SK-N-DZ (cell line): Measurements from ENCODE around the gene PEX14. TPM values are rescaled to one million over a fixed set of nuclear protein-coding genes. Genes with fewer than 3 reads are reported as not detected.
"Not testable (repeated sequence)": the region's sequence is repeated elsewhere in the genome, so short reads cannot be mapped to it uniquely, and the experiment has no call there.

Source experiments
- DNase-seq: peaks from one replicate; pipeline ENCODE4 v3.0.0-alpha.2; 2015; ENCODE audit warnings: low spot score
- polyA plus RNA-seq, 2 experiments: library from polyadenylated mRNA; depleted of rRNA; stranded (reverse); fragments of >200 nt; gene quantifications; 2 replicates each; pipeline ENCODE4 v1.2.3, GENCODE V29; 2014

The PEX14 gene, protein sequence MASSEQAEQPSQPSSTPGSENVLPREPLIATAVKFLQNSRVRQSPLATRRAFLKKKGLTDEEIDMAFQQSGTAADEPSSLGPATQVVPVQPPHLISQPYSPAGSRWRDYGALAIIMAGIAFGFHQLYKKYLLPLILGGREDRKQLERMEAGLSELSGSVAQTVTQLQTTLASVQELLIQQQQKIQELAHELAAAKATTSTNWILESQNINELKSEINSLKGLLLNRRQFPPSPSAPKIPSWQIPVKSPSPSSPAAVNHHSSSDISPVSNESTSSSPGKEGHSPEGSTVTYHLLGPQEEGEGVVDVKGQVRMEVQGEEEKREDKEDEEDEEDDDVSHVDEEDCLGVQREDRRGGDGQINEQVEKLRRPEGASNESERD
- 11.6 and 18.3 TPM in 2 replicates for polyA plus RNA-seq (2014; cell fraction: cytosol; rRNA removed)
- 11.4 and 18.3 TPM in 2 replicates for polyA plus RNA-seq (2014; cell fraction: nucleus; rRNA removed)

DNA sequence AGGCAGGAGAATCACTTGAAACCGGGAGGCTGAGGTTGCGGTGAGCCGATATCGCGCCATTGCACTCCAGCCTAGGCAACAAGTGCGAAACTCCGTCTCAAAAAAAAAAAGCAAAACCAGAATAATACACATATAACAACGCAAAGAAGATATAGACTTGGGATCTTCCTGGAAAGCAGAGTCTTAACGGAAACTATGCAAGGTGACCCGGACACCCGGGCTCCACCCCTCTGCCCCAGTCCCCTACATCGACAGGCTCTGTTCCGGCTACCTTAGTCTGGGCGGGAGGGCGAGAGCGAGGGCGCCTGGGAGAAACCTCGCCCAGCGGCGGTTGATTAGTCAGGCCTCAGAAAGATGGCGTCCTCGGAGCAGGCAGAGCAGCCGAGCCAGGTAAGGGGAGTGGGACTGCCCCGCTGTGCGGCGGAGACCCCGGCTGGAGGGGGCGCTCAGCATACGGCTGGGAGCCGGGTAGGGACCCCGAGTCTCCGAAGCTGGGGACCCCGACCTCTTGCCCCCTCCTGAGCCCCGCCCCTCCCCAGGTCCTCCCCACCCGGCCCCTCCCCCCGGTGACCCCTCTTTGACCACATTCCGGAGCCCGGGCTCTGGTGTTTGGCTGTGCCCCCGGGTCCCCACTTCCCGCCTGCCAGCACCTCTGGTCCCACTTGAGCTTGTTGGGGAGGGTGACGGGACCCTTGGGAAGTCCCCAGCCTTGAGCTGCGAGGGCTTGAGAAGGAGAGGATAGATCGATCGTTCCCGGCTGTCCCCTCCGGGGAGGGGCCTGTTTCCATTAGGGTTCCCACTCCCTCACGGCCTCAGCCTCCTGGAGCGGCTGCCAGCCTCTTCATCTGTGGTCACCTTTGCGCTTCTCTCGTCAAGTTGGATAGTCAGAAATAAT, at the start of gene PEX14:
Gene PEX14, plus strand, starts transcription at position 338 of the 895 bp plus-strand sequence. Its CDS starts 17 bp downstream, at position 355.
- DNase-seq: peak; percentile 81

DNA sequence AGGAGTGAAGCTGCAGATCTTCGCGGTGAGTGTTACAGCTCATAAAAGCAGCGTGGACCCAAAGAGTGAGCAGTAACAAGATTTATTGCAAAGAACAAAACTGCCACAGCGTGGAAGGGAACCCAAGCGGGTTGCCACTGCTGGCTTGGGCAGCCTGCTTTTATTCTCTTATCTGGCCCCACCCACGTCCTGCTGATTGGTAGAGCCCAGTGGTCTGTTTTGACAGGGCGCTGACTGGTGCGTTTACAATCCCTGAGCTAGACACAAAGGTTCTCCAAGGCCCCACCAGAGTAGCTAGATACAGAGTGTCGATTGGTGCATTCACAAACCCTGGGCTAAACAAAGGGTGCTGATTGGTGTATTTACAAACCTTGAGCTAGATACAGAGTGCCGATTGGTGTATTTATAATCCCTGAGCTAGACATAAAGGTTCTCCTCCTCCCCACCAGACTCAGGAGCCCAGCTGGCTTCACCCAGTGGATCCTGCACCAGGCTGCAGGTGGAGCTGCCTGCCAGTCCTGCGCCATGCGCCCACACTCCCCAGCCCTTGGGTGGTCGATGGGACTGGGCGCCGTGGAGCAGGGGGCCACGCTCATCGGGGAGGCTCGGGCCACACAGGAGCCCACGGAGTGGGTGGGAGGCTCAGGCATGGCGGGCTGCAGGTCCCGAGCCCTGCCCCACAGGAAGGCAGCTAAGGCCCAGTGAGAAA, 48.8 kb upstream of the PEX14 start:
- peak; percentile 29 for DNase-seq

DNA sequence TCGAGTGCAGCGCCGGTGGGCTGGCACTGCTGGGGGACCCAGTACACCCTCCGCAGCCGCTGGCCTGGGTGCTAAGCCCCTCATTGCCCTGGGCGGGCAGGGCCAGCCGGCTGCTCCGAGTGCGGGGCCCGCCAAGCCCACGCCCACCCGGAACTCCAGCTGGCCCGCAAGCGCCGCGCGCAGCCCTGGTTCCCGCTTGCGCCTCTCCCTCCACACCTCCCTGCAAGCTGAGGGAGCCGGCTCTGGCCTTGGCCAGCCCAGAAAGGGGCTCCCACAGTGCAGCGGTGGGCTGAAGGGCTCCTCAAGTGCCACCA, 48.3 kb upstream of the PEX14 start:
- DNase-seq: not testable (repeated sequence)

DNA sequence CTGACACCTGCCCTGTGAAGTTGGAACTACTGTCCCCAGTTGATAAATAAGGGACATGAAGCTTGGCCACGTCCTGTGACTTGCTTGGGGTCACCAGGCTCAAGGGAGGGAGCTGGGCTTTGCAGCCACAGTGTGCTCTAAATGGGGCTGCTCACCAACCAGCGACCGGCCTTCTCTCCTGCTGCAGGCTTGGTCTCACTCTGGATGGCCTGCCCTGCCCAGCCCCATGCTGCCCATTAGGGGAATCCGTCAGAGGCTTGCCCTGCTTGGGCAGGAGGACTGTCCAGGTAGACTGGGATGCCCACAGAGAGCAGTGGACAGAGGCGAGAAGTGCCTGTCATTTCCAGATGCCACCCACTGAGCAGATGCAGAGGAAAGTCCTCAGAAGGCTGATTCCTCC, 45.8 kb upstream of the PEX14 start:
- DNase-seq: no peak

DNA sequence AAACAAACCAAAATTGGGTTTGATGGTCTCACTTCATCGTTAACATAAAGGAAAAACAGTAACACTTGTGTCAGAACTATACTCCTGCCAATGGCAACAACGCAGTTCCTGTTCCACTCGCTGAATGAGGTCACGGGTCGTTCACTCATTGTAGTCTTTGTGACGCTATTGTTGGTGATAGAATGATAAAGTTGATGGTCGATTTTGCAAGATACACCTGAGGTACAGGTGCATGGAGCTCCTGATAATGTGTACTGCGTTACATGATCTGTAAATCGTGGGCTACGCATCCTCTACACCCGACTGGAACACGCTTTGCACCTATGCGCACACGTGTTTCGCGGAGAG, 44.9 kb upstream of the PEX14 start:
- DNase-seq: no peak

DNA sequence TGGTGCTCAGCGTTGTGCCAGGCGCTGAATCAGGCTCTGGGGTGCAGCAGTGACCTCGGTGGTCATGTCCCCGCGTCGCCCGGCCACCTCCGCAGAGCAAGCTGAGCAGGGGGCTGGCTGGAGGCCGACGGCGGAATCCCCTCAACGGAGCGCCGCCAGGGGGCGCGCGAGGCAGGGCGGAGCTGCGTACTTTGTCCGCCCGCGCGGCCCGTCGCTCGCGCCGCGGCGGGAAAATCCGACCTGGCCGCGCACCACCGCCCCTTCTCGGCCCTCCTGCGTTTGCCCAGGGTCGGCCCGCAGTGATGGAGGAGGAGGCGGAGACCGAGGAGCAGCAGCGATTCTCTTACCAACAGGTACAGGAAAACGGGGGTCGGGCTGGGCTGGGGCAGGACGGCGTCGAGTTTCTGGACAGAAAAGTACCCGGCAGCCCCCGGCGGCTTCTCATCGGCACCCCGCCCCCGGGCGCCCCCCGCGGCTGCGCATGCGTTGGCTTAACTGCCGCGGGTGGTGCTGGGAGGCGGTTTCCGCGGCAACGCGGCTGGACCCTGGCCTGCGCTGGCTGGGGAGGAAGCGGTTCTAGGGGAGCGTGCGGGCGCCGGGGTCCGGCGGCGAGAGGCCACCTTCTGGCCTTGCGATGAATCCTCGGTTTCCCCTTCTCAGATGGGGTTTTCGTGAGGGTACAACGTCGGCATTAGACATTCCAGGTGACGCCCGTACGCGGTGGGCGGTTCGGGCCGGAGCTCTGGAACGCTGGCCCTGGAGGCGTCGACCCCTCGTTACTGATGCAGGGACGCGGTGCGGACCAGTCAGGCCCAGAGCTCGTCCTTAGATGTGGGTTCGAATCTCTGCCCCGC, 44.3 kb upstream of the PEX14 start, which contains the start of gene CENPS:
Gene CENPS, plus strand, starts transcription at position 218 of the 854 bp plus-strand sequence. Its CDS starts 85 bp downstream, at position 303.
- DNase-seq: peak; percentile 84

DNA sequence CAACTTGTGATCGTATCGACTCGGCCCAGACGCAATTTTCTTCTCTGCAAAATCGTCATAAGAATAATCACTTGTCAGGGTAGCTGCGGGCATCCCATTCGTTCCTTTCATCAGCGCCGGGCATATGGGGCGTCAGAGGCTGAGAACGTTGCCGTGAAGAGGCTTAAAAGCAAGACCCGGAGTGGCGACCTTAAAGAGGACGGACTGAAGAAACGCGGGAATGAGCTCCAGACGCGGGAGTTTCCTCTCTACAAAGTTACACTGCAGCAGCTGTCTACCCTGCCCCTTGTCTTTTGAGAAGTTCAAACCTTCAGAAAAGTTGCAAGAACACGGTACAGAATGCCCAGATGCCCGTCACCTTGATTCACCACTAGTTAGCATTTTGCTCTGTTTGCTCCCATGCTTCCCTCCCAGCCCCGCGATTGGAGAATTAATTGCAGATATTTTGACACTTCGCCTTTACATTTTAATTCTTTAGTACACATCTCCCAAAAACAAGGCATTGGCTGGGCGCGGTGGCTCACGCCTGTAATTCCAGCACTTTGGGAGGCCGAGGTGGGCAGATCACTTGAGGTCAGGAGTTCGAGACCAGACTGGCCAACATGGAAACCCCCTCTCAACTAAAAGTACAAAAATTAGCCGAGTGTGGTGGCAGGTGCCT, 43.5 kb upstream of the PEX14 start:
- DNase-seq: no peak

DNA sequence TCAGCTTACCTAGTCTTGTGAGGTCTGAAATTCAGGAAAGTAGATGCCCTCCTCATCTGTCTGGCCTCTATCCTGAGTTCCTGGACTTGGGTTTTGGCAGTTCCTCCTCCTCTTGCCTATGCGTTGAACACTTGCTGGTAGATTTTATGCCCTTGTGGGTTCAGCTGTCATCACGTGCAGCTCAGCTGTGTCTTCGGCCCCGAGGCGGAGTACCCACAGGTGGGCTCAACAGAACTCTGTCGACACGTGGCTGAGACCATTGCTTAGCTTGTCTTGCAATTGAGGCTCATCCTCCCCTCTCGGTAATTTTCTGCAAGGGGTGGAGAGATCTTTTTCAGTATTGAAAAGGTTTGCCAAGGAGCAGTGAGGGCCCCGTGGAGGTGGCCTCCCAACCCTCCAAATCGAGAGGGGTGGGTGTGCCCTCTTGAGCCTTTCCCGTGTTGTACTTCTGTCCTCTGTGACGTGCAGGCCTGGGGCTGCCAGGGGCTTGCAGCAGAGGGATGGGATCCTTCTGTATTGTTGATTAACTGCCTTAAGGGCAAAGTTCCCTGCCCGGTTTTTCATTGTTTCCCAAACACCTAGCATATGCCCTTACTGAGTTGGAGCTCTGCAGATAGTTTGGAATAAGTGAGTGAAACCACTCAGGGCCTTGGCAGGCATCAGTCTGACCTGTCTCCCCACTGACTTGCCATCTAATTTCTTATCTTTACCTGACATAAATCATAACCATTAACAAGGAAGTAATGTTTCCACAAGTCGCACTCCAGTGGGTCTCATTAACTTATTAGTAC, 41.6 kb upstream of the PEX14 start:
- no peak for DNase-seq

DNA sequence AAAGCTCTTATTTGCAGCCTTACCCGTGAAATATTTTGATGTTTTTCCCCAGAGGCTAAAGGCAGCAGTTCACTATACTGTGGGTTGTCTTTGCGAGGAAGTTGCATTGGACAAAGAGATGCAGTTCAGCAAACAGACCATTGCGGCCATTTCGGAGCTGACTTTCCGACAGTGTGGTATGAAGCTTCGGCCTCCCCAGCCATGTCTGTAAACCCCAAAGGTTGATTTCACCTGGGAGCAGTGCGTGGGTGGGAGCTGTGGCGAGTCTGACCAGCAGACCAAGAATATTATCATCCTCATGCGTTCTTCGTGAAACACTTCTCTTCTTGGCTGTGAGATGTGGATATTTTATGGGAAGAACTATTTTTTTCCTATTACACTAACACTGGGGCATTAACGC, 41.0 kb upstream of the PEX14 start:
- no peak for DNase-seq

DNA sequence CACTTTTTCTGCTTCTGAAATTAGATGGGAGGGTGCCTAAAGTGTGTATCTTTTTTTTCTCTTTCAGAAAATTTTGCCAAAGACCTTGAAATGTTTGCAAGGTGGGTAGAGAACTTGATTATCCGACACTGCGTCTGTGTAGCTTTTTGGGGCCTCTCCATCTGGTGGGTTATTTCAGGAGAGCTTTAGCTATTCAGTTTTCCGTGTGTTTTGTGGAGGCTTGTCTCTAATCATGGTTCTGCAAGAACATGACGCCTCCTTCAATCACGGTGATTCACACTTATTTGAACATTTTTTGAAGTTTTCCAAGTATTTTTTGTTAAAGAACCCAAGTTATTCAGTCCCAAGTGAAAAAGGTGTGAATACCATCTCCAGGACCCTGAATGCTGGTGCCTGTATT, 40.2 kb upstream of the PEX14 start:
- DNase-seq: no peak

DNA sequence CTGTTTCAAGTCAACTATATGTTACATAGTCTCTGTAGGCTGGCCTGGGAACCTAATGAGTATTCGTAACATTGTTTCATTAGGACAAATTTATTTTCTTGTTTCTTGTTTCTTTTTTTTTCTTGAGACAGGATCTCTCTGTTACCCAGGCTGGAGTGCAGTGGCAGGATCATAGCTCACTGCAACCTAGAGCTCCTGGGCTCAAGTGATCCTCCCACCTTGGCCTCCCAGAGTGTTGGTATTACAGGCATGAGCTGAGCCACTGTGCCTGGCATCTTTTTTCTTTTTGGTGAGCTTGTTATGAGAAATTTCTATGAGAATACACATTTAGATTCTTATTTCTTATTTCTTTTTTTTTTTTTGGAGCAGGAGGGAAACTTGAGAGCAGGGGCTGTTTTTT, 37.7 kb upstream of the PEX14 start:
- no peak for DNase-seq

DNA sequence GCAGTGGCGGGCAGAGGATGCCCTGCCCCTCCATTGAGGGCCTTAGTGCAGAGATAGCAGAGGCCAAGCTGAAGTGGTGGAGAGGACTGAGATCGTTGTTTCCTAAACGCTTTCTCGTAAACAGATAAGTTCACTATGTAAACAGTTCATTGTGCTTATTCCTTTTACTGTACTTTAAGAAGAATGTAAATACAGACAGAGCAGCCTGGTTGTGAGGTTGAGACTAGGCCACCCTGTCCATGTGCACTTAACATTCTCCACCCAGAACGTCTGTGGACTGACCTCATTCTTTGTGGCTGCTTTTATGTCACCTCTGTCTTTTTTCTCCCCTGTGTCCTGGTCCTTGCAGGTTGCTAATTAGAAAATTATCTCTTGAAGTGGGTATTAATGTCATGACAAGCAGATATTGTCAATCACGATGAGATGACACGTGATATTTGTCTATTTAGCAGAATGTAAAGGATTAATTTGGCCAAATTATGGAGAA, 36.0 kb upstream of the PEX14 start:
- no peak for DNase-seq

DNA sequence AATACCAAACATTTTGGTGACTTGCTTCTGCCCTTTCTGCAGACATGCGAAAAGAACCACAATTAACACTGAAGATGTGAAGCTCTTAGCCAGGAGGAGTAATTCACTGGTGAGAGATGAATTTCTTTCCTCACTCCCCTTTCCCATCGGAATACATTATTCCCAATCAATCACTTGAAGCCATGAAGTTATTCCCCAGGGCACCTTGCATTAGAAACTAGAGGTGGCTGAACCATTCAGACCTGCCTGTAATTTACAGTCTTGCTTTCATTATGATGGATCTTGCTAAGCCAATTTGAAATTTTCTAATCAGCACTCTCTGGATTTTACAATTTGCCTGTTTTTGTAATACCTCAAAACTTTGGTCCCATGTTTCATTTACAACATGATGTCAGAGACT, 34.4 kb upstream of the PEX14 start:
- DNase-seq: no peak

DNA sequence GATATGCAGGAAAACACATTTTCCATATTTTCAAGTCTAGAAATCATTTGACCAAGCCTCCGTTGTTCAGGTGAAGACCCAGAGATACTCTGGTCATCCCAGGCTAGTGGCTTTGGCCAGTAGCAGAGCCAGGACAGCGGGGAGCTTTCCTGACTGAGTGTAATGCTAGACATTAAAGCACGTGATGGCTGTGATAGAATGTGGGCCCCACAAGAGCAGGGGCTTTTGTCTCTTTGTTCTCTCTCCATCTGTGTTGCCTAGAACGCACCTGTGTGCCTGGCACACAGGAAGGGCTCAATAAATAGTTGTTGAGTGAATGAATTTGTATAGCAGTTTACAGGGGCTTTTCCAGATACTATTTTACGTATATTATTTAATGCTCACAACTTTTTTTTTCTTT, 34.0 kb upstream of the PEX14 start:
- no peak for DNase-seq

DNA sequence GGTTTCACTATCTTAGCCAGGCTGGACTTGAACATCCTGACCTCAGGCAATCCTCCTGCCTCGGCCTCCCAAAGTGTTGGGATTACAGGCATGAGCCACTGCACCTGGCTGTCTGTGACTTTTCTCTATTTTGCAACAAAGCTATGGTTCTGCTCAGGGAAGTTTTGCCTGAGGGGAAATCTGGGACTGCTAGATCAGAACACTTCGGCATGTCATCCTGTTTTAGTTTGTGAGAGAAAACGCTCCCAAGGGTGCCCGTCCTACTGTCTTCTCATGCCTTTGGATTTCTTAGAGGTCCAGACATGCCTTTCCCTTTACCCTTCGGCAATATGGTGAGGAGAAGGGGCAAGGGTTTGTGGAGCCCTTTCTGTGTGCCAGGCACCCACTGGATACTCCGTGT, 30.5 kb upstream of the PEX14 start:
- DNase-seq: no peak

DNA sequence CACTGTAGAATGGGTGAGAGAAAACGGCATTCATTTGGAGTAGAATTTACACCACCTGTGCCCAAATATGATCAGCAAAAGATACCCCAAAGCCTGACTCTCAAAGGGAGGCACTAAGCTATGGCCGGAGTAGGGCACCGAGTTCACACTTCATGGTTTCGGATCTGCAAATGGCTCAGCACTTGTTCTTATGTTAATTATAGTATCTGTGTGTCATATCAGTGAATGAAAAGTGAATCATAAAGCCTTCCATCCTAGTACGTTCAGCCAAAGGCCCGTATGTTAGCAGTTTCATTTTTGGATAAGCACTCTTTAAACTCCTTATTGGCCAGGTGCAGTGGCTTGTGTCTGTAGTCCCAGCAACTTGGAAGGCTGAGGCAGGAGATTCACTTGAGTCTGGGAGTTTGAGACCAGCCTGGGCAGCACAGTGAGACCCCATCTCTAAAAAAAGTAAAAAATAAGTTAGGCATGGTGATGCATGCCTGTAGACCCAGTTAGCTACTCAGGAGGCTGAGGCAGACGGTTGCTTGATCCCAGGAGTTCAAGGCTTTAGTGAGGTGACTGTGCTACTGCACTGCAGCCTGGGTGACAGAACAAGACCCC, 29.9 kb upstream of the PEX14 start:
- no peak for DNase-seq

DNA sequence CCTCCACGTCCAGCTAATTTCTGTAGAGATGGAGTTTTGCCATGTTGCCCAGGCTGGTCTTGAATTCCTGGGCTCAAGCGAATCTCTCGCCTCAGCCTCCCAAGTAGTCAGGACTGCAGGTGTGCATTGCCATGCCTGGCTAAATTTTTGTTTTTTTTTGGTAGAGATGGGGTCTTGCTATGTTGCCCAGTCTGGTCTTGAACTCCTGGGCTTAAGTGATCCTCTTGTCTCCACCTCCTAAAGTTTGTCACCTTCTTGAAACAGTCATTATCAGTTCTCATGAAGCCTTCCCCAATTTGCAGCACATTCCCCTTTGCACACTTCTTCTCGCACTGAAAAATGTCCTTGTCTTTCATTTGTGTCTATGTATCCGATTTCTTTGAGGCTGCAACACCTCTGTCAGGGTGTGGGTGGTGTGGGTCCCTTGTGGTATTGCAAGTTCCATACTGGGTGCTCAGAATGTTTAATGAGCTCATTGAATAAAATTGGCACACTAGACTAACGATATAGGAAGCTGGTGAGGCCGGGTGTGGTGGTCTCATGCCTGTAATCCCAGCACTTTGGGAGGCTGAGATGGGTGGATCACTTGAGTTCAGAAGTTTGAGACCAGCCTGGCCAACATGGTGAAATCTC, 27.8 kb upstream of the PEX14 start:
- DNase-seq: no peak

DNA sequence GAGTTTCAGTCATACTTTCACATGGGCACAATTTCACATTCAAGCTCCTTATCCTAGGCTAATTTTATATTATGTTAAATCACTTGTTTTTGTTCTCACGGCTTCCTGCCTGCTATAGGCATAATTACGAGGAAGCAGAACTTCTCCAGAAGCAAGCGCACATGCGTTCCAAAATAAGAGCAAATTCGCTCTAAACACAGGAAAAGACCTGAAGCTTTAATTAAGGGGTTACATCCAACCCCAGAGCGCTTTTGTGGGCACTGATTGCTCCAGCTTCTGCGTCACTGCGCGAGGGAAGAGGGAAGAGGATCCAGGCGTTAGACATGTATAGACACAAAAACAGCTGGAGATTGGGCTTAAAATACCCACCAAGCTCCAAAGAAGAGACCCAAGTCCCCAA, 25.0 kb upstream of the PEX14 start, which contains the start of gene CORT:
Gene CORT, plus strand, starts transcription at position 281 of the 400 bp plus-strand sequence. CDS start 193 bp downstream, outside the sequence.
- DNase-seq: no peak
